Measurements from ENCODE around the gene SRSF6.
A peak's percentile ranks its signal among the peaks of the same experiment; 100 is the strongest.
"Not testable (repeated sequence)": the region's sequence is repeated elsewhere in the genome, so short reads cannot be mapped to it uniquely, and the experiment has no call there.

Gene SRSF6

GRCh38 chr20:43490038-43490437 is 32.3 kb downstream of the SRSF6 start:
- no peak for DNase-seq

DNA sequence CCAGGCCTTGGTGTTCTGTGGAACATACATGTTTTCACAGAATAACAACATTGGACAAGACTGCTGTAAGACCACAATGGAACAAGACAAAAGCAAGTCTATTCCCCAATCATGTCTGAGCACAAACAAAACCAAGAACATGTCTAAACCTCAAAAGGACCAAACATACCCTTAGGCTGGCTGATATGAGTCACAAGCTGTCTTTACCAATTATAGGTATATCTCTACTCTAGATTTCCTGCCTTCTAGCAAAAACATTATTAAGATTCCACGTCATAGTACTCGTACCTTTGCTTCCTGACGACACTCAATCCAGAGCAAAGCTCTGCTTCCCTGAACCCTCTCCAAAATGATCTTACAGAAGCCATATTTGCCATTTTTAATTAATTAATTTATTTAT is 34.4 kb downstream of the SRSF6 start:
- no peak for DNase-seq

DNA sequence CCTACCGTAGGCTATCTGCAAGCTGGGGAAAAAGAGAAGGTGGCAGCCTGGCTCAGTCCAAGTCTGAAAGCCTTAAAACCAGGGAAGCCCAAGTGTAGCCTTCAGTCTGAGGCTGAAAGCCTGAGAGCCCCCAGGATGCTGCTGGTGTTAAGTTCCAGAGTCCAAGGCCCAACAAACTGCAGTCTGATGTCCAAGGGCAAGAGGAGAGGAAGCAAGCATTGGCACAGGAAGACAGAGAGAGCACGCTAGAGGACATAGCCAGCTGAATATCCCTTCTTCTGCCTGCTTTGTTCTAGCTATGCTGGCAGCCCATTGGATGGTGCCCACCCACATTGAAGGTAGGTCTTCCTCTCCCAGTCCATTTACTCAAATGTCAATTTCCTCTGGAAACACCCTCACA is 37.7 kb downstream of the SRSF6 start:
- DNase-seq = no peak

- not testable (repeated sequence) for DNase-seq
These were observed 44.3 kb downstream of the SRSF6 start for GRCh38 chr20:43502021-43502420.

DNA sequence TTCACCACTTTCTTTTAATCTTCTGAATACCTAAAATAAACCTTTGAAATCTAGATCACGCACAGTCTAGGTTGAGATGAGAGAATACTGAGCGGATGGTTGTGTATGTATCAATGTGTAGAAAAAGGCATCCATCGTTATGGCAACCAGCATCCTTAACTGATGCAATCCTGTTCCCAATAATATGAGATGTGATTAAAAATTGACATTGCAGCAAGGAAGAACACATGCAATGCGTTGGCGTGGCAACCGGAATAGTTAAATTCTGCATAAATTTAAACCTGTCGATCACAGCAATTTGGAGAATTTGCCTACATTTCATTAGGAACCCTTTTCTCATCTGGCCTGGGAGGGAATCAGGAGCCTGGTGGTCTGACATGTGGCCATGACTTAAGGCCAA is 48.5 kb downstream of the SRSF6 start:
- DNase-seq = no peak

DNA sequence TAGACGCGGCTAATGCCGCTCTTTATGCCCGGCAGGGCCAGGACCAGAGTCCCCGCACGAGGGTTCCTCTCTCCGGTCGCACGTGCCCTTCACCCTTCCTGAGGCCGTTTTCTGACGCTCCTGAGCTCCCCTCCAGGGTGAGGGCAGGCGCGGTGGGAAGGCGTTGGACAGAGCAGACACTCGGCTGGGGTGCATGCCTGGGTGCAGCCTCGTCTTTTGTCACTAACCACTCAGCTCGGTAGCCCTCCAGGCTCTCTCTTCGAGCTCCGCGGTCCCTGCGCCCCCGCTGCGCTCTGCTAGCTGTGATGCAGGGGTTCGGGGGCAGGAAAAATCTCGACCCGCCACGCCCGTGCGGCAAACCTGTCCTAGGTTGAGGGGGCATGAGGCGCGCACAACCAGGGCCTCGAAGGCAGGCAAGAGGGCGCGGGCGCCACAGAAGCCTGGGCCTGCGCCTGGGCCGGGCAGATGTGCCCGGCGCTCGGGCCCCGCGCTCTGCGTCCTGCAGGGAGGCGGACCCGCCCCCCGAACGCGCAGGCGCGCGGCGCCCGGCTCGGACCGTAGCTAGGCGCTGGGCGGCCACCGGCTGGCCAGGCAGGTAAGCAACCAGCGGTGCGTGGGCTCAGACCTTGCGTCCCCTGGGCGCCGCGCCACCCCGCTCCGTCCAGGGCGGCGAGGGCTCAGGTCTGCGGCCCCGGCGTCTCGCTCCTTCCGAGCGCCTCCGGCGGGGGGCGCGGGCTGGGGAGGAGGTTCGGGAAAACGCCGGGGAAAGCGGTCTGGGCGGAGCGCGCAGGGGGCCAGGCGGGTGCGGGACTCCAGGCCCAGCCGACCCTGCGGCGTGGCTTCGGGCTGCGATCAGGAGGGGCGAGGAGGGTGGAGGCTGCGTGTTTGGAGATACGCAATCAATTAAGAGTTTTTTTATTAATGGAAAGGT is 49.7 kb downstream of the SRSF6 start, which contains the start of gene L3MBTL1:
Gene L3MBTL1, plus strand, starts transcription at position 548 of the 931 bp plus-strand sequence. CDS start 5,807 bp downstream, outside the sequence.
- no peak for DNase-seq

- no peak for DNase-seq
These were observed 50.4 kb downstream of the SRSF6 start for GRCh38 chr20:43508106-43508505.

DNA sequence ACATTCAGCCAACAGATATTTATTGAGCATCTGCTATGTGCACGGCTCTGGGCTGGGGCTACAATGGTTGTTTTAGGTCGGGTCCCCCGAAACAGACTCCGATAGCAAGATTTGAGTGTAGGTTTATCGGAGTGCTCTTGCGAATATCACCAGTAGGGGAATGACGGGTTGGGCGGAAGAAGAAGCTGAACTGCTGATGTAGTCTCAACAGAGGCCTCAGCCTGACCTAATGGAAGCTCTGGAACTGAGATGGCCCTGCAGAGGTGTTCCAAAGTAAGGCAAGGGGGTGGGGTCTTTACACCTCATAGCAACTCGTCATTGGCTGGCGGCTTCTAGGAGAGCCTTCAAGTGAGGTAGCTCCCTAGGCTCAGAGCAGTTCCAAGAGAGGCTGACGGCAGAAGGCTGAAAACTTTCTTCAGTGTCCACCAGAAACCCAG is 50.9 kb downstream of the SRSF6 start:
- peak; percentile 7 for DNase-seq

- DNase-seq = no peak
These were observed 54.2 kb downstream of the SRSF6 start for GRCh38 chr20:43511879-43512278.

- no peak for DNase-seq
These were observed 55.8 kb downstream of the SRSF6 start for GRCh38 chr20:43513372-43513930.

Data from MV-4-11 (cell line).